Measurements from ENCODE around the gene NIF3L1.
A peak's percentile ranks its signal among the peaks of the same experiment; 100 is the strongest.
"Not testable (repeated sequence)": the region's sequence is repeated elsewhere in the genome, so short reads cannot be mapped to it uniquely, and the experiment has no call there.

NIF3L1 gene

DNA sequence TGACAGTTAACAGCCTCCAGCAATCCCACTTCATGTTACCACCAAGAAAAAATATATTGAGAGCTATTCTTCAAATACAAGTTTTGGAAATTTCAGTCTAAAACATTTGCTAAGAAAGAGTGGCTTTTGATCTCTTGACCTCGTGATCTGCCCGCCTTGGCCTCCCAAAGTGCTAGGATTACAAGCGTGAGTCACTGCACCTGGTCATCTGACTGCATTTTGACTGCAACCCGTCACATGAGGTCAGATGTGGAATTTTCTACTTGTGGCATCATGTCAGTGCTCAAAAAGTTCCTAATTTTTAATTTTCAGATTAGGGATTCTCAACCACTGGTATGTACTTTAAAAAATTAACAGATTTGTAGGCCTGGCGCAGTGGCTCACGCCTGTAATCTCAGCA is 15.6 kb upstream of the NIF3L1 start:
- no peak for DNase-seq

DNA sequence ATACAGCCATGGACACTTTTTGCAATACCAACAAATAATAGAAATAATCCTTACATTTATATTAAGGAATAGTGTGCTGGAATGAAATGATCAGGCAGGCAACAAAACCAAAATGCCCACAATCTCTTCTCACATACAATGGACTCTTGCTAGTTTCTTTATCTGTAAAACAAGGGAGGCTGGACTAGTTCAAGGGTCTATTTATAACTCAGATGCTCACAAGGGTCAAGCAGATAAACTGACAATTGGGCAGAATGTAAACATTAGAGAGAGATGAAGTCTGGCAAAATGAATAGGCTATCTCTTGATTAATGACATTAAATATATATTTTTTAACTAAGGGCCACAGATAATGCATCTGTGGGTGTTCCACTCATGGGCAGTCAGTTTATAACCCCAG is 11.7 kb upstream of the NIF3L1 start:
- no peak for DNase-seq

- no peak for DNase-seq
Observed at GRCh38 chr2:200878289-200878880, 10.8 kb upstream of the NIF3L1 start.

DNA sequence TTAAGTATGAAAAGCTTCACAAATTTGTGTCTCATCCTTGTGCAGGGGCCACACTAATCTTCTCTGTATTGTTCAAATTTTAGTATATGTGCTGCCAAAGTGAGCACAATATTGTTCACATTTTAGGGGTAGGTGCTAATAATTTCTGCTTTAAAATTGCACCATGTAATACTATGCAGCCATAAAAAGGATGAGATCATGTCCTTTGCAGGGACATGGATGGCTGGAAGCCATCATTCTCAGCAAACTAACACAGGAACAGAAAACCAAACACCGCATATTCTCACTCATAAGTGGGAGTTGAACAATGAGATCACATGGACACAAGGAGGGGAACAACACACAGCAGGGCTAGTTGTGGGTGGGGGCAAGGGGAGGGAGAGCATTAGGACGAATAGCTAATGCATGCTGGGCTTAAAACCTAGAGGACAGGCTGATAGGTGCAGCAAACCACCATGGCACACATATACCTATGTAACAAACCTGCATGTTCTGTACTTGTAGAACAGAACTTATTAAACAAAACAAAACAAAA is 7.4 kb upstream of the NIF3L1 start:
- DNase-seq = not testable (repeated sequence)

DNA sequence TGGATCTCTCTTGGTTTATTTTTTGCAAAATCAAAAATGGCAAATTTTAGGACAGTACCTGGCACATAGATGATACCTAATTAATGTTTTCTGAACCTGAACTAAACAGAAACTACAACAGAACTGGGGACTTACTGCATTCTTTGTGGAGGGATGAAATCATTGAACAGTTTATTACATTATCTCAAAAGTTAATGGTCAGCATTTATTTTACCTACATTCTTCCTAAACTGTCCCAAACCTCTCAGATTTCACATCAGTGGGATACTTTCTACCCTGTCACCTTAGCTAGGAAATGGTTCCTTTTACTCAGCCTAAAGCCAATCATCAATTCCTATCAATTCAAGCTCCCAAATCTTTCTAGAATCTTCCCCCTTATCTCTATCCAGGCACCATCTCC is 10.3 kb downstream of the NIF3L1 start:
- no peak for DNase-seq

- DNase-seq = peak; percentile 76
Observed at GRCh38 chr2:200901459-200902072, 12.4 kb downstream of the NIF3L1 start.

DNA sequence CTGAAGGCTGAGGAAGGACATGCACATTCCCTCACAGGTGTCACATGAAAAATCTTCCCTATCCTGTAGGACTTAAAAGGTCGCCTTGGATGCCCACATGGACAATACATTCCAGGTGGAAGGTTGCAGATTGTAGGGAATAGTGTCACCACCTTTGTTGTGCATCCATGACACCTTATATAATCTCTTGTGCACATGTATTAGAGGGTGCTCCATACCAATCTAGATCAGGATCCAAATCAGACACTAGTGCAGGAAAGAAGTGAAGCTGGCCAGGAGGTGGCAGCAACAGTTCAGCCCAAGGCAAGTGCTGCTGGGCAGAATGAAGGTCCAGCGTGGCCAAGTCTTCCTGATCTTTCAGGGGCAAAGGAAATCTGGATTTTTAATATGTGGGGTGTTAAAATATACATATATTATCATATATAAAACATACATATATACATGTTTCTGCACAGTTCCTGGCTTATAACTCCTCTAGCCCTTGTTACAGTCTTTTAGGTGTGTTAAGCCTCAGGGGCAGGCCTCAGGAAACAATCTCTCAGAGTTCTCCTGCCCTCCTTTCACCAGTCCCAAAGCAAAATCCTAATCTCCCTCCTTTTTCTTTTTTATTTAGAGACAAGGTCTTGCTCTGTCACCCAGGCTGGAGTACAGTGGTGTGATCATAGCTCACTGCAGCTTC is 16.6 kb downstream of the NIF3L1 start:
- no peak for DNase-seq

- DNase-seq = no peak
Observed at GRCh38 chr2:200909958-200910357, 20.8 kb downstream of the NIF3L1 start.

GRCh38 chr2:200913654-200914053 is 24.5 kb downstream of the NIF3L1 start:
- no peak for DNase-seq

- no peak for DNase-seq
Observed at GRCh38 chr2:200922439-200922838, 33.3 kb downstream of the NIF3L1 start.

- no peak for DNase-seq
Observed at GRCh38 chr2:200929334-200930249, 40.4 kb downstream of the NIF3L1 start.

DNA sequence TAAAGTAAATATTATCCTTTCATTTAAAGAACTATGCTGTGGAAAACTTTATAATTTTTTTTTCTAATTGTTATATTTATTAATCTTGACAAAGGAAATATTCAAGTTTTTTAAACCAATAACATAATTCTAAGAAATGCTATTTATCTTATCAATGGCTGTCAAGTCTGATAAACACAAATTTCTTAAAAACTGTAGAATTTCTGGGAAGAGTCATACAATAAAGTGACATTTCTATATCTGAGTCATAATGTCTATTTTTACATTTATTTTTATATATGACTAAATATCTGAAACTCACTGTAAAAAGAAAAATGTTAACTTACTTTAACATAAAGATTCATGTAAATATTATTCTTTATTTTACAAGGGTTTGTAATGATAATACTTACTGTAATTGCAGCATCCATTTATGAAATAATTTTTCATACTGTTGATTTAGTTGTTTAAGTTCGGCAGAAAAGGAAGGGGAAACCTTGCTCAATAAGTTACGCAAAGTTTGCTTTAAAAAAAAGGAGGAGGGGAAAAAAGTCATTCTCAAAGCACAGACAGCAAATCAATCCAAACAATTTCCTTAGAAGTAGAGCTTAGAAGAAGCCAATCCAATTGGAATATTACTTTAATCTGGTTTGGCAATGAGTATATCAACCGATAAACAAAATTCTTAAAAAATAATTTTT is 41.9 kb downstream of the NIF3L1 start:
- no peak for DNase-seq

DNA sequence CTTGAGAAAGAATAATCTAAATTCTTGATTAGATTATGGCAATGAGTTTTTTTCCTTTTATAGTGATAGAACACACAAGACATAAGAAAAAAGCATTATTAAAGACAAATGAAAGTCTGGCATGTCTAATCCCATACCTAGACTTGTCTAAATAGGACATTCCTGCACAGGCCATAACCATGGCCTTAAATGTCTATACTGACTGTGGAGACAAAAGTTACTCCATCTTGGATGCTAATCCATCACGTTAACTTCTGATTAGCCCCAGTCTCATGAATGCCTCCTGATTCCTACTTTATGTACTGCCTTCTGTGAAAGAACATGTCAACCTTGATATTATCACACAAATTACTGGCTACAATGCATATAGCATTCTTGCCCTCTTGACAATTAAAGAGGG is 50.7 kb downstream of the NIF3L1 start:
- DNase-seq = no peak

- no peak for DNase-seq
Observed at GRCh38 chr2:200943527-200944105, 54.4 kb downstream of the NIF3L1 start.

- DNase-seq = no peak
Observed at GRCh38 chr2:200944467-200945394, 55.6 kb downstream of the NIF3L1 start.

DNA sequence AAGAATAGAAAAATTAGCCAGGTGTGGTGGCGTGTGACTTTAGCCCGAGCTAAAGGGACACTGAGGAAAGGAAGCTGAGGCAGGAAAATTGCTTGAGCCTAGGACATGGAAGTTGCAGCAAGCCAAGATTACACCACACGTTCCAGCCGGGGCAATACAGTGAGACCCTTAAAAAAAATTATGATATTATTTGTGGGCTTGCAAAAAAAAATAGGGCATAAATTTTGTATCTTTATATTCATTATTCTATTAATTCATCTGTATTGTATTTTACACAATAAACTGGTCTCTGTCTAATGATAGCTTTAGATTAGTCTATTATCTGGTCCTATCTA is 56.2 kb downstream of the NIF3L1 start:
- no peak for DNase-seq

- DNase-seq = no peak
Observed at GRCh38 chr2:200950378-200950777, 61.2 kb downstream of the NIF3L1 start.
